HCEC 1CT (cell line): Measurements from ENCODE around the gene MSMP.
A peak's percentile ranks its signal among the peaks of the same experiment; 100 is the strongest.

ENCODE experiments used
- DNase-seq: peaks from one replicate; pipeline ENCODE4 v3.0.0-alpha.2; 2017

Gene MSMP

GRCh38 chr9:35754264-35754663 lies at the start of gene MSMP:
Gene MSMP (minus strand): TSS chr9:35754276. CDS start chr9:35754129, 147 bp downstream.
- DNase-seq, result no peak

GRCh38 chr9:35801328-35802128 lies 47.5 kb upstream of the MSMP start:
- no peak for DNase-seq

GRCh38 chr9:35800530-35800929 lies 46.5 kb upstream of the MSMP start:
- DNase-seq, result no peak

- DNase-seq, result no peak
These were observed 44.7 kb upstream of the MSMP start for GRCh38 chr9:35798658-35799374.

- DNase-seq, result no peak
These were observed 43.4 kb upstream of the MSMP start for GRCh38 chr9:35797311-35798109.

GRCh38 chr9:35795695-35796094 lies 41.6 kb upstream of the MSMP start:
- no peak for DNase-seq

- DNase-seq, result no peak
These were observed 39.4 kb upstream of the MSMP start for GRCh38 chr9:35793461-35793860.

- no peak for DNase-seq
These were observed 38.8 kb upstream of the MSMP start for GRCh38 chr9:35792826-35793225.

- DNase-seq, result no peak
These were observed 38.1 kb upstream of the MSMP start for GRCh38 chr9:35792024-35792813.

GRCh38 chr9:35791297-35791921 lies 37.3 kb upstream of the MSMP start, which contains the start of gene NPR2:
Gene NPR2 (plus strand): TSS chr9:35791591. CDS start chr9:35792409, 818 bp downstream.
- DNase-seq, result peak; percentile 26

- peak; percentile 87 for DNase-seq
These were observed 36.6 kb upstream of the MSMP start for GRCh38 chr9:35790385-35791296.

GRCh38 chr9:35790025-35790384 lies 35.9 kb upstream of the MSMP start:
- DNase-seq, result no peak

GRCh38 chr9:35789541-35789940 lies 35.5 kb upstream of the MSMP start:
- DNase-seq, result no peak

- DNase-seq, result no peak
These were observed 29.3 kb upstream of the MSMP start for GRCh38 chr9:35783418-35783817.

- no peak for DNase-seq
These were observed 27.0 kb upstream of the MSMP start for GRCh38 chr9:35781066-35781465.

GRCh38 chr9:35778496-35778895 lies 24.4 kb upstream of the MSMP start:
- no peak for DNase-seq

GRCh38 chr9:35776018-35776417 lies 21.9 kb upstream of the MSMP start:
- no peak for DNase-seq

GRCh38 chr9:35774907-35775635 lies 21.0 kb upstream of the MSMP start:
- DNase-seq, result no peak

- no peak for DNase-seq
These were observed 17.9 kb upstream of the MSMP start for GRCh38 chr9:35771943-35772342.

- DNase-seq, result no peak
These were observed 17.5 kb upstream of the MSMP start for GRCh38 chr9:35771534-35771933.
